HG03060 (cell line): Measurements from ENCODE around the gene TAS2R42.

ENCODE experiments used
- ATAC-seq: cut with Tn5 transposase; IDR thresholded peaks from one replicate; pipeline ENCODE4 v1.9.1; 2021; ENCODE audit warnings: low read depth, moderate number of reproducible peaks; ENCODE audit not compliant: unreplicated experiment

The TAS2R42 gene

DNA sequence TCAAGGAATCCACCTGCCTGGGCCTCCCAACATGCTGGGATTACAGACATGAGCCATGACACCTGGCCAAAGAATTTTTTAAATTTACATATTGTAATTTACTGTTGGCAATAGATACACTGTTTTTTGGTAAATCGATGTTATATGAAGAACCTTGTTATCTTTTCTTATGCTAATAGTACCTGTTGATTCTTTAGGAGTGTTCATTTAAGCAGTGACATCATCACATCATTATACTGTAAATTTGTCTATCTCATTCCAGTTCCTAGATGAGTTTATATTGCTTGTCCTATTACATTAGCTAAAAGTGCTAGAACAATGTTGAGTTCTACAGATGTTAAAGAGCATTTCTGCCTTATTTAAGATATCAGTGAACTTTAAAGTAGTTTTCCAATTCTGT is 39.3 kb downstream of the TAS2R42 start:
- ATAC-seq: no peak

DNA sequence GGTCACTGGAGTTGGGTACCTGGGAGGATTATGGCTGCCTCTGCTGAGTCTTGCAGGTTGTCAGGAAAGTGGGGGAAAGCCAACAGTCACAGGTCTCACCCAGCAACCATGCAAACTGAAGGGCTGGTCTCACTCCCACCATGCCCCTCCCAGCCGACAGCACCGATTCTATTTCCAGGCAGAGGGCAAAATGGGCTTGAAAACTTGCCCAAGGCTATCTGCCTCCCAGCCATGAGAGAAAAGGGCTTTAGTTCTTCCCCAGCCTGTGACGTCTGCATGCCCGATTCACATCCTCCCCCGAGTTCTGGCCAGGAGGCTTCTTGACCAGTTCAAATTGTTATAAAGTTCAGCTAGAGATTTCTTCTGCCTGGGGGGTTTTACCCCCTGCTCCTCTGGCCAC is 42.4 kb downstream of the TAS2R42 start:
- ATAC-seq: no peak

GRCh38 chr12:11143352-11143751 is 43.4 kb downstream of the TAS2R42 start:
- ATAC-seq: no peak

DNA sequence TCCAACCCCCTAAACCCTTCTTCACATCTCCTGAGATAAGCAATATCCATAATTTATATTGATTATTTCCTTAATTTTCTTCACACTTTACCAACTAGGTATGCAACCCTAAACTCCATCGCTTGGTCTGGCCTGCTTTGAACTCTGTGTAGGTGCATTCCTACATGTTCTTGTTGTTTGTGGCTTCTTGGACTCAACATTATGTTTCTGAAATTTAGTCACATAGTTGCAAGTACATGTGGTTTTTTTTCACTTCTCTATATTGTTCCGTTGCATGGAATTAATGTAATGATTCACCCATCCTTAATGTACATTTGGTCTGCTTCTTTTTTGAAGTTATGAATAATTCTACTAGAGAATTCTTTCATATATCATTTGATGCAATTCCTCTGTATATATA is 50.7 kb downstream of the TAS2R42 start:
- no peak for ATAC-seq
